NB4 (cell line): Measurements from ENCODE around the gene FGF14.

Experiments used
- POLR2A ChIP-seq: IDR thresholded peaks from 2 replicates; pipeline ENCODE4 v1.6.1; 2011; ENCODE audit warnings: mild to moderate bottlenecking; ENCODE audit not compliant: insufficient read length; ENCODE audit errors: extremely low read depth
- TF ChIP-seq, protein P1 (sequence below): IDR thresholded peaks from one replicate; pipeline ENCODE4 v1.5.1; 2012; ENCODE audit warnings: low read depth, low read length

DNA sequence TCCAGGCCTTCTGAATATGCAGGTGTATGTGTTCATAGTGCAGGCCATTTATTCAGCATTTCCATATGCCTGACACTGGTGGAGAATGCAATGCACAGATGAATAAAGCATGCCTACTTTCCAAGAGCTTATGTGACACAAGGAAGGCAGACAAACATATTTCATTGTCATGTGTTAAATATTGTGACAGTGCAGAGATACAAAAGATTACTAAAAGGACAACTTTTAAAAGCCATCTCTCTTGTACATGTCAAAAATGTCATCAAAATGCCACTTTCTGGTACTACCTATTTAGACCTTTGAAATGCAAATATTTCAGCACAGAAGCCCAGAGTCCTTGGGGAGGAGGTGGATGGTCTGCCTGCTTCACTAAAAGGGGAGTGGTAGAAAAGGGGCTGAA is 254.5 kb downstream of the FGF14 start:
- TF ChIP-seq POLR2A: no peak
- TF ChIP-seq, protein P1, sequence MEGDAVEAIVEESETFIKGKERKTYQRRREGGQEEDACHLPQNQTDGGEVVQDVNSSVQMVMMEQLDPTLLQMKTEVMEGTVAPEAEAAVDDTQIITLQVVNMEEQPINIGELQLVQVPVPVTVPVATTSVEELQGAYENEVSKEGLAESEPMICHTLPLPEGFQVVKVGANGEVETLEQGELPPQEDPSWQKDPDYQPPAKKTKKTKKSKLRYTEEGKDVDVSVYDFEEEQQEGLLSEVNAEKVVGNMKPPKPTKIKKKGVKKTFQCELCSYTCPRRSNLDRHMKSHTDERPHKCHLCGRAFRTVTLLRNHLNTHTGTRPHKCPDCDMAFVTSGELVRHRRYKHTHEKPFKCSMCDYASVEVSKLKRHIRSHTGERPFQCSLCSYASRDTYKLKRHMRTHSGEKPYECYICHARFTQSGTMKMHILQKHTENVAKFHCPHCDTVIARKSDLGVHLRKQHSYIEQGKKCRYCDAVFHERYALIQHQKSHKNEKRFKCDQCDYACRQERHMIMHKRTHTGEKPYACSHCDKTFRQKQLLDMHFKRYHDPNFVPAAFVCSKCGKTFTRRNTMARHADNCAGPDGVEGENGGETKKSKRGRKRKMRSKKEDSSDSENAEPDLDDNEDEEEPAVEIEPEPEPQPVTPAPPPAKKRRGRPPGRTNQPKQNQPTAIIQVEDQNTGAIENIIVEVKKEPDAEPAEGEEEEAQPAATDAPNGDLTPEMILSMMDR: no peak
